ENCODE data around the gene RALGDS. TPM values are rescaled to one million over a fixed set of nuclear protein-coding genes. Genes with fewer than 3 reads are reported as not detected.

RALGDS gene
- total and polyA plus RNA-seq, 2 donors (not counting 1 experiment from before 2014, with no cell fraction given): 62.4 to 88.0 TPM

- peaks cover 9 to 28% of the 10 kb centered on the region in 2 donors for H3K4me1 ChIP-seq (ENCODE audit: control insufficient read depth in 2 of 2, insufficient read depth in 2 of 2, low read length in 2 of 2)
- no peak for DNase-seq
- TF ChIP-seq EZH2 (IDR thresholded peaks at IDR 0.05; ENCODE audit: borderline replicate concordance, insufficient read depth, low read depth, low read length, poor library complexity, severe bottlenecking): no peak
- TF ChIP-seq, protein P1, sequence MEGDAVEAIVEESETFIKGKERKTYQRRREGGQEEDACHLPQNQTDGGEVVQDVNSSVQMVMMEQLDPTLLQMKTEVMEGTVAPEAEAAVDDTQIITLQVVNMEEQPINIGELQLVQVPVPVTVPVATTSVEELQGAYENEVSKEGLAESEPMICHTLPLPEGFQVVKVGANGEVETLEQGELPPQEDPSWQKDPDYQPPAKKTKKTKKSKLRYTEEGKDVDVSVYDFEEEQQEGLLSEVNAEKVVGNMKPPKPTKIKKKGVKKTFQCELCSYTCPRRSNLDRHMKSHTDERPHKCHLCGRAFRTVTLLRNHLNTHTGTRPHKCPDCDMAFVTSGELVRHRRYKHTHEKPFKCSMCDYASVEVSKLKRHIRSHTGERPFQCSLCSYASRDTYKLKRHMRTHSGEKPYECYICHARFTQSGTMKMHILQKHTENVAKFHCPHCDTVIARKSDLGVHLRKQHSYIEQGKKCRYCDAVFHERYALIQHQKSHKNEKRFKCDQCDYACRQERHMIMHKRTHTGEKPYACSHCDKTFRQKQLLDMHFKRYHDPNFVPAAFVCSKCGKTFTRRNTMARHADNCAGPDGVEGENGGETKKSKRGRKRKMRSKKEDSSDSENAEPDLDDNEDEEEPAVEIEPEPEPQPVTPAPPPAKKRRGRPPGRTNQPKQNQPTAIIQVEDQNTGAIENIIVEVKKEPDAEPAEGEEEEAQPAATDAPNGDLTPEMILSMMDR (IDR thresholded peaks at IDR 0.05): no peak
- ChIA-PET POLR2A (no interaction called here), CTCF (interaction anchor here (1.6 kb wide), 1 partner anchor 87 kb away, joined by 5 read pairs; no protein-coding TSS in a partner anchor)
- no peak overlapping the region for H3K4me2 ChIP-seq (replicated peaks; ENCODE audit: low read depth, low read length, poor library complexity, severe bottlenecking)
- H4K20me1 ChIP-seq (ENCODE audit: control insufficient read depth, insufficient read depth, low read length, poor library complexity, severe bottlenecking): no peaks in the 10 kb centered on the region
- Mint-ChIP-seq H3K9me3 (ENCODE audit: insufficient read depth) (no peaks in the 10 kb centered on the region), H3K27ac (no peak overlapping the region), H3K4me3 (no peak overlapping the region), H3K4me1 (peaks cover 19% of the 10 kb centered on the region), H3K27me3 (no peaks in the 10 kb centered on the region)
- intact Hi-C loops (cut with micrococcal nuclease): no loop called here
- WGBS (ENCODE audit: insufficient coverage): 83% methylated on average over 12 of the region's 12 CpGs
- H3K4me3 ChIP-seq (ENCODE audit: control extremely low read depth in 1 of 5, extremely low read depth in 1 of 5, insufficient read depth in 1 of 5, low read depth in 2 of 5, low read length in 4 of 5): no peak overlapping the region
- ATAC-seq (ENCODE audit: low read depth): no peak
- no peaks in the 10 kb centered on the region for H3K9me3 ChIP-seq (ENCODE audit: control extremely low read depth in 1 of 3, control insufficient read depth in 2 of 3, insufficient read depth in 1 of 3, low read length in 2 of 3)
- H3K27ac ChIP-seq (ENCODE audit: low read length in 2 of 2): no peak overlapping the region
- H3K9ac ChIP-seq (ENCODE audit: low read length): no peak overlapping the region
- no peaks in the 10 kb centered on the region for H3K79me2 ChIP-seq (ENCODE audit: control insufficient read depth, insufficient read depth, low read length)
- H2AFZ ChIP-seq (ENCODE audit: insufficient read depth, low read depth, low read length, poor library complexity, severe bottlenecking): no peak overlapping the region
- peaks cover 0 to 38% of the 10 kb centered on the region in 2 experiments for H3K36me3 ChIP-seq (replicated peaks in 1 of 2; ENCODE audit: control extremely low read depth in 1 of 2, control insufficient read depth in 1 of 2, extremely low read depth in 1 of 2, insufficient read depth in 2 of 2, low read length in 1 of 2)
- no peaks in the 10 kb centered on the region for H3K27me3 ChIP-seq (replicated peaks in 1 of 4; ENCODE audit: control extremely low read depth in 1 of 4, control insufficient read depth in 3 of 4, insufficient read depth in 4 of 4, low read length in 3 of 4)
Measured at GRCh38 chr9:133057553-133057952, 63.5 kb downstream of the RALGDS start.

- peaks cover 9 to 28% of the 10 kb centered on the region in 2 donors for H3K4me1 ChIP-seq (ENCODE audit: control insufficient read depth in 2 of 2, insufficient read depth in 2 of 2, low read length in 2 of 2)
- no peak for DNase-seq
- peaks cover 0 to 40% of the 10 kb centered on the region in 2 experiments for H3K36me3 ChIP-seq (replicated peaks in 1 of 2; ENCODE audit: control extremely low read depth in 1 of 2, control insufficient read depth in 1 of 2, extremely low read depth in 1 of 2, insufficient read depth in 2 of 2, low read length in 1 of 2)
- intact Hi-C loops (cut with micrococcal nuclease): no loop called here
- H3K27ac ChIP-seq (ENCODE audit: low read length in 2 of 2): no peak overlapping the region
- no peak overlapping the region for H2AFZ ChIP-seq (ENCODE audit: insufficient read depth, low read depth, low read length, poor library complexity, severe bottlenecking)
- H3K9ac ChIP-seq (ENCODE audit: low read length): no peak overlapping the region
- H3K27ac Mint-ChIP-seq: no peak overlapping the region
- H3K4me2 ChIP-seq (replicated peaks; ENCODE audit: low read depth, low read length, poor library complexity, severe bottlenecking): no peak overlapping the region
- H4K20me1 ChIP-seq (ENCODE audit: control insufficient read depth, insufficient read depth, low read length, poor library complexity, severe bottlenecking): no peaks in the 10 kb centered on the region
- ATAC-seq (ENCODE audit: low read depth): no peak
- no peaks in the 10 kb centered on the region for H3K27me3 ChIP-seq (replicated peaks in 1 of 4; ENCODE audit: control extremely low read depth in 1 of 4, control insufficient read depth in 3 of 4, insufficient read depth in 4 of 4, low read length in 3 of 4)
- H3K4me1 Mint-ChIP-seq: peaks cover 19% of the 10 kb centered on the region
- no peaks in the 10 kb centered on the region for H3K9me3 Mint-ChIP-seq (ENCODE audit: insufficient read depth)
- H3K27me3 Mint-ChIP-seq: no peaks in the 10 kb centered on the region
- WGBS (ENCODE audit: insufficient coverage): 16% methylated on average over 8 of the region's 8 CpGs
- H3K9me3 ChIP-seq (ENCODE audit: control extremely low read depth in 1 of 3, control insufficient read depth in 2 of 3, insufficient read depth in 1 of 3, low read length in 2 of 3): no peaks in the 10 kb centered on the region
- no peak for TF ChIP-seq EZH2 (IDR thresholded peaks at IDR 0.05; ENCODE audit: borderline replicate concordance, insufficient read depth, low read depth, low read length, poor library complexity, severe bottlenecking)
- TF ChIP-seq, protein P1 (IDR thresholded peaks at IDR 0.05): no peak
- CTCF ChIA-PET: interaction anchor here (1.6 kb wide), 1 partner anchor 87 kb away, joined by 5 read pairs; no protein-coding TSS in a partner anchor
- H3K79me2 ChIP-seq (ENCODE audit: control insufficient read depth, insufficient read depth, low read length): no peaks in the 10 kb centered on the region
- POLR2A ChIA-PET: no interaction called here
- no peak overlapping the region for H3K4me3 Mint-ChIP-seq
- no peak overlapping the region for H3K4me3 ChIP-seq (ENCODE audit: control extremely low read depth in 1 of 5, extremely low read depth in 1 of 5, insufficient read depth in 1 of 5, low read depth in 2 of 5, low read length in 4 of 5)
Measured at GRCh38 chr9:133057006-133057405, 64.0 kb downstream of the RALGDS start.
